Stimulated activated CD8-positive, alpha-beta memory T cell treated with anti-CD3 and anti-CD28 coated beads, Interleukin-7, amount 100 ng/mL, for 1 hour (primary cell): ENCODE measurements around the gene TPPP2.
"Not testable (repeated sequence)": the region's sequence is repeated elsewhere in the genome, so short reads cannot be mapped to it uniquely, and the experiment has no call there.

ENCODE experiments used
- DNase-seq, 2 donors: peaks; one replicate each; pipeline ENCODE4 v3.0.0-alpha.2; 2020; ENCODE audit warnings: low read depth in 2 of 2

TPPP2 gene

GRCh38 chr14:21038441-21039422 is 8.7 kb downstream of the TPPP2 start:
- no peak for DNase-seq

GRCh38 chr14:21039585-21040369 is 9.8 kb downstream of the TPPP2 start:
- no peak for DNase-seq

DNA sequence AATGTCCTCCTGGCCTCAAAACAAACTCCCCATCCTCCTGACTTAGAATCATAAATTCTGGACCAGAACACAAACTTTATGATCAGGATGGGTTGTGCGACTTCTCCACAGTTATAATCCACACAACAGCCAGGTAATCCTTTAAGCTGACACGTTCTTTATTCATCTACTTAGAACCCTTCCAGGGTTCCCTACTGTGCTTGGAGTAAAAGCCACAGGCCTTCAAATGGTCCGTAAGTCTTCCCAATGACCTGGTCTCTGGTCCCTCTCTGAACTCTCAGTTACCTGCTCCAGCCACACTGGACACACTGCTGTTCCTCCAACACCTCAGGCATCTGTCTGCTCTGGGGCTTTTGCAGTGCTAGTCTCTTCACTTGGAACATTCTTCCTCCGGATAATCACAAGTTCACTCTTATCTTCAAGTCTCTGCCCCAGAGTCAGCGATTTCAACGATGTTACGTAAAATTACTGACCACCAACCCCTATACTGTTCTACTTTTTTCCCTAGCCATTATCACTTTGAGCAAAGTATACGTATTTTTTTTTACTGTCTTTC is 10.4 kb downstream of the TPPP2 start:
- no peak for DNase-seq

DNA sequence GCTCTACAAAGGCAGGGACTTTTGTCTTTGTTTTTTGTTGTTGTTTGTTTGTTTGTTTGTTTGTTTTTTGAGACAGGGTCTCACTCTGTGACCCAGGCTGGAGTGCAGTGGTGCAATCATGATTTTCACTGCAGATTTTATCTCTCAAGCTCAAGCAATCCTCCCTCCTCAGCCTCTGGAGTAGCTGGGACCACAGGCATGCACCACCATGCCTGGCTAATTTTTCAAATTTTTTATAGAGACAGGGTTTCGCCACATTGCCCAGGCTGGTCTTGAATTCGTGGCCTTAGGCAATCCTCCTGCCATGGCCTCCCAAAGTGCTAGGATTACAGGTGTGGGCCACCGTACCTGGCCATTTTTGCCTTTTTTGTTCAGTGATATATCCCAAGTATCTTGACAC is 10.9 kb downstream of the TPPP2 start:
- not testable (repeated sequence) for DNase-seq

GRCh38 chr14:21041676-21042433 is 11.8 kb downstream of the TPPP2 start, which contains the start of gene RNASE7:
TSS of gene RNASE7 (plus strand) at chr14:21042362. CDS start at chr14:21042993, 631 bp downstream.
- DNase-seq = no peak

- DNase-seq = no peak
These were observed 12.9 kb downstream of the TPPP2 start for GRCh38 chr14:21042918-21043317.

GRCh38 chr14:21043387-21043973 is 13.5 kb downstream of the TPPP2 start:
- no peak for DNase-seq

GRCh38 chr14:21043974-21044618 is 14.1 kb downstream of the TPPP2 start:
- DNase-seq = no peak

DNA sequence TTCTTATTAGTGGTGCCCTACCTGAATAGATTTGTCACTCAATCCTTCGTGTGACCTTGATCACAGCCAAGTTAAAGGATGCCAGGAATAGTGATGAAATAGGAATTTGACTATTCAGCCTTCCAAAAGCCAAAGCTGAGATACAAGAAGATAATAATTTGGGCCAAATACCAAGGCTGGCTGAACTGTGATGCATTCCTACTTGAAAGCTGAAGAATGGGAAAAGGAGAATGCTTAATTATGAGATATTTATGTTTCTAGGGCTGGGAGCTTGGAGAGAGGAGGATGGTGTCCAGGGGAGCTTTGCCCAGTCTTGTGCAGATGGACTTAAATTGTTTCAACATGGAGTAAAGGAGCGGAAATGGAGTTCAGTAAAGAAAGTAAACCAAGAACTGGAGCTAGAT is 17.4 kb downstream of the TPPP2 start:
- no peak for DNase-seq

DNA sequence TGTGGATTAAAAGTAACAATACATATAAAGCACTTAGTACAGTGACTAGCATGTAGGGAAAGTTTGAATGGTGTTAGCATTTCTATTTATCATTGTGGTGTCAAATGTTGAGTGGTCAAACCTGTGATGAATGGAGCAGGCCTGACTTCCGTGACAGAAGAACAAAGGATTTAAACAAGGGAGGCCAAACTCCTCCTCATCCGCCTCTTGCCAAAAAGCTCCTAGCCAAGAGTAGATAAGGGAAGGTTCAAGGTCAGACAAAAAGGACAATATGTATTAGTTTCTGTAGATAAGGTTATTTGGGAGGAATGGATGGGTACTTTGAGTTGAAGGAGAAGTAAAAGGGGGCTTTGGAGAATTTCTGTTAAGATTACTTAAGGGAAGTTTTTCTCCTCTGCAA is 18.6 kb downstream of the TPPP2 start:
- DNase-seq = no peak

DNA sequence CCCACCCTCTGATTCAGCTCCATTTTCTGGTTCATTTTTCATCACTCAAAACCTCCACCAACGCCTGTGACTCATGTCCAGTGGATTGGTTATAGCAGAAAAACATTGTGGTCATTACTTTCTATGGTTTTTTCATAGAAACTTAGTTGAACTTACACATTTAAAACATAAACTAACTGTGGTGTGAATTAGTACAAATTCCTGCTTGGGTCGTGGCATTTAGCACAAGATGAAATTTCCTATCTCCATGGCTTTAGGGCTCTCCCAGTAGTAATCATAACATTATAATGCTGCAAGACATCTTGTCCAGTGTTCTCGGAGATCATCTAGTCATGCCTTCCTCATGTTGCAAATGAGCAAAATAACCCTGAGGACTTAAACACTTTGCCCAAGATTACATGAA is 19.3 kb downstream of the TPPP2 start:
- no peak for DNase-seq

GRCh38 chr14:21050597-21050996 is 20.6 kb downstream of the TPPP2 start:
- DNase-seq = no peak

GRCh38 chr14:21053184-21054122 is 23.4 kb downstream of the TPPP2 start:
- no peak for DNase-seq

- no peak for DNase-seq
These were observed 24.2 kb downstream of the TPPP2 start for GRCh38 chr14:21054123-21054767.

DNA sequence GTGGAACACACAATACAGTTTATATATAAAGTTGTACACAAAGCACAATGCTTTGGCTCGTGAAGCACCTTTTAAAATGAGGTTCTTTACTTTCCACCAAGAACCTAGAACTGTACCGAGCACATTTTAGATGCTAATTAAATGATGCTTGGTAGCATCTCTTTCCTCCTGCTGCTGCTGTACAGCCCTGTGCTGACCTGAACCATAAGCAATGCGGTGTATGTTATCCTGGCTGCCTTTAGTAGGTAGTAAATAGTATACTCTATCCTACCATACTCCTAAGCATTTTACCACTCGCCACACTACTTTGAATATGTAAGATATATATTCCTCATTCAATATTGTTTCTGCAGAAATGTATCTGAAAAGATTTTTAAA is 24.7 kb downstream of the TPPP2 start:
- no peak for DNase-seq

- DNase-seq = no peak
These were observed 25.6 kb downstream of the TPPP2 start for GRCh38 chr14:21055432-21056117.

DNA sequence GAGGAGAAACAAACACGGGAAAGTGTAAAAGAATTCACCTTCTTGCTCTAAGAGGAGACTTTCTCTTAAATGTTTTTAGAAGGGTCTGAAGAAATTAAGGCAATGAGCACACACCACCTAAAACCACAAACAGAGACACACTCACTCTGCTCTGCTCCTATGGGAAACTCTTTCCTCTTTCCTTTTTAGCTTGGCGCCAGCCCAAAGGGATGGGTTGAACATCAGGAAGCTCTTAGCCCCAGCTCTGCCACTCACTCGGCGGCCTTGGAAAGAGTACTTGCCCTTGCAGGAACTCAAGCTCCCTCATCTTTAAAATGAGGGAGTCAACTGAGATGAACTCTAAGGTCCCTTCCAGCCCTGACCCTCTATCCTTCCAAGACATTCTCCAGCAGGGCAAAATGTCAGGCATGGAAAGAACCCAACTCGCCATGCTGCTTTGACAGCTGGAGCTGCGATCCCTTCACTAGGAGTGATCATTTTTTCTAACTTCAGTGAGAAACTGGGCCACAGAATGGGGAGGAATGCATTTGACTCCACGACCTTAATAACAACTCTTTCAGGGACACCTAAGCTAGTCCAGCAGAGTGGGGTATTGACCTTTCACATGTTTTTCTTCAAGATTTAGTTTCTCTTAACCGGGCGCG is 26.6 kb downstream of the TPPP2 start:
- no peak for DNase-seq
